ENCODE results near the gene C2CD5.

GRCh38 chr12:22463306-22463705, 81.0 kb downstream of the C2CD5 start:
- TF ChIP-seq, protein P1, sequence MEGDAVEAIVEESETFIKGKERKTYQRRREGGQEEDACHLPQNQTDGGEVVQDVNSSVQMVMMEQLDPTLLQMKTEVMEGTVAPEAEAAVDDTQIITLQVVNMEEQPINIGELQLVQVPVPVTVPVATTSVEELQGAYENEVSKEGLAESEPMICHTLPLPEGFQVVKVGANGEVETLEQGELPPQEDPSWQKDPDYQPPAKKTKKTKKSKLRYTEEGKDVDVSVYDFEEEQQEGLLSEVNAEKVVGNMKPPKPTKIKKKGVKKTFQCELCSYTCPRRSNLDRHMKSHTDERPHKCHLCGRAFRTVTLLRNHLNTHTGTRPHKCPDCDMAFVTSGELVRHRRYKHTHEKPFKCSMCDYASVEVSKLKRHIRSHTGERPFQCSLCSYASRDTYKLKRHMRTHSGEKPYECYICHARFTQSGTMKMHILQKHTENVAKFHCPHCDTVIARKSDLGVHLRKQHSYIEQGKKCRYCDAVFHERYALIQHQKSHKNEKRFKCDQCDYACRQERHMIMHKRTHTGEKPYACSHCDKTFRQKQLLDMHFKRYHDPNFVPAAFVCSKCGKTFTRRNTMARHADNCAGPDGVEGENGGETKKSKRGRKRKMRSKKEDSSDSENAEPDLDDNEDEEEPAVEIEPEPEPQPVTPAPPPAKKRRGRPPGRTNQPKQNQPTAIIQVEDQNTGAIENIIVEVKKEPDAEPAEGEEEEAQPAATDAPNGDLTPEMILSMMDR (IDR thresholded peaks at IDR 0.05): no peak
- no peak for TF ChIP-seq IRF3 (IDR thresholded peaks at IDR 0.05; ENCODE audit: low read depth, low read length)
- no peak for TF ChIP-seq EP300 (IDR thresholded peaks at IDR 0.05; ENCODE audit: borderline replicate concordance in 1 of 2, low read depth in 1 of 2, low read length in 1 of 2)
- TF ChIP-seq POLR2AphosphoS5 (IDR thresholded peaks at IDR 0.05; ENCODE audit: low read depth, low read length): no peak
- no peak for TF ChIP-seq FOXM1 (IDR thresholded peaks at IDR 0.05; ENCODE audit: low read depth)

Data from SK-N-SH (cell line).